OCI-LY1 (cell line): ENCODE measurements around the gene TCIRG1.

Experiments used
- CTCF ChIP-seq: fragments of 200-600 bp; sonication (generic), shearing (Covaris generic); IDR thresholded peaks from 2 replicates; pipeline ENCODE4 v1.5.1; 2017; ENCODE audit warnings: mild to moderate bottlenecking, antibody characterized with exemption, low read length, moderate library complexity, mixed read lengths
- EZH2 ChIP-seq: fragments of 200-600 bp; sonication (generic), shearing (Covaris generic); IDR thresholded peaks from 2 replicates; pipeline ENCODE4 v1.8.0; 2017; ENCODE audit warnings: borderline replicate concordance, mixed run types, mild to moderate bottlenecking, antibody characterized with exemption, low read length, moderate library complexity, mixed read lengths

GRCh38 chr11:68012843-68013610, 25.8 kb upstream of the TCIRG1 start:
- TF ChIP-seq CTCF (no peak), EZH2 (no peak)
